Measurements from ENCODE around the gene CASP9.

- no peak for TF ChIP-seq TCF12 (IDR thresholded peaks at IDR 0.05; ENCODE audit: low read depth, low read length)
- TF ChIP-seq JUND (IDR thresholded peaks at IDR 0.05; ENCODE audit: low read depth, low read length) = no peak
- no peak for TF ChIP-seq CBFB (IDR thresholded peaks at IDR 0.05; ENCODE audit: low read depth)
- no peak for TF ChIP-seq POLR2A (IDR thresholded peaks at IDR 0.05; ENCODE audit: low read depth, low read length)
- TF ChIP-seq EP300 (IDR thresholded peaks at IDR 0.05; ENCODE audit: borderline replicate concordance in 1 of 2, control insufficient read depth in 1 of 2, low read depth in 2 of 2, low read length in 2 of 2) = no peak
- no peak for TF ChIP-seq CTCF (IDR thresholded peaks at IDR 0.05 in 2 of 3, conservative IDR thresholded peaks at IDR 0.05 in 1 of 3; ENCODE audit: control insufficient read depth in 2 of 3, extremely low read depth in 1 of 3, insufficient read depth in 1 of 3, low read depth in 3 of 3, low read length in 3 of 3)
- no peak for TF ChIP-seq CHD2 (IDR thresholded peaks at IDR 0.05; ENCODE audit: borderline replicate concordance, low read depth, low read length)
- no peak for TF ChIP-seq ATF2 (IDR thresholded peaks at IDR 0.05; ENCODE audit: low read length)
- TF ChIP-seq GABPA (IDR thresholded peaks at IDR 0.05; ENCODE audit: low read depth) = no peak
- TF ChIP-seq EZH2 (IDR thresholded peaks at IDR 0.05; ENCODE audit: borderline replicate concordance, control insufficient read depth, low read depth, low read length) = no peak
- no peak for TF ChIP-seq SRF (IDR thresholded peaks at IDR 0.05; ENCODE audit: low read depth in 2 of 2, low read length in 2 of 2)
- TF ChIP-seq ZNF687 (IDR thresholded peaks at IDR 0.05) = no peak
These were observed 10.8 kb downstream of the CASP9 start for GRCh38 chr1:15513192-15513591.

All from GM12878 (cell line).